SK-N-SH treated with all-trans-retinoic acid at 6 μM for 48 hours (cell line): ENCODE measurements around the gene CPNE8.

Source experiments
- ARNTL ChIP-seq: fragments of 450-650 bp; formaldehyde crosslinking; IDR thresholded peaks from 2 replicates; pipeline ENCODE4 v1.5.0; 2020; ENCODE audit warnings: low read depth, mild to moderate bottlenecking, moderate library complexity, borderline replicate concordance
- ESRRG ChIP-seq: fragments of 250-450 bp; sonication (Bioruptor Pico); IDR thresholded peaks from 2 replicates; pipeline ENCODE4 v1.6.1; 2021; ENCODE audit warnings: mild to moderate bottlenecking
- GLIS3 ChIP-seq: fragments of 250-450 bp; sonication (Bioruptor Pico); IDR thresholded peaks from 2 replicates; pipeline ENCODE4 v1.5.0; 2020; ENCODE audit warnings: mild to moderate bottlenecking, moderate library complexity
- ISL1 ChIP-seq: fragments of 250-450 bp; sonication (Bioruptor Pico); IDR thresholded peaks from 2 replicates; pipeline ENCODE4 v2.1.2; 2022; ENCODE audit warnings: mild to moderate bottlenecking, moderate library complexity
- RARB ChIP-seq: fragments of 250-450 bp; sonication (Bioruptor Pico); IDR thresholded peaks from 2 replicates; pipeline ENCODE4 v1.8.0; 2021; ENCODE audit warnings: mild to moderate bottlenecking, moderate library complexity
- SNAI2 ChIP-seq: fragments of 250-450 bp; sonication (Bioruptor Pico); IDR thresholded peaks from 2 replicates; pipeline ENCODE4 v1.5.0; 2020; ENCODE audit warnings: mild to moderate bottlenecking, moderate library complexity
- TCF4 ChIP-seq: fragments of 250-450 bp; sonication (Bioruptor Pico); IDR thresholded peaks from 2 replicates; pipeline ENCODE4 v1.8.0; 2021; ENCODE audit warnings: mild to moderate bottlenecking, moderate library complexity, borderline replicate concordance
- TOX ChIP-seq: fragments of 250-450 bp; sonication (Bioruptor Pico); IDR thresholded peaks from 2 replicates; pipeline ENCODE4 v1.8.0; 2021; ENCODE audit warnings: mild to moderate bottlenecking, moderate library complexity, borderline replicate concordance
- ZFP3 ChIP-seq: fragments of 250-450 bp; sonication (Bioruptor Pico); IDR thresholded peaks from 2 replicates; pipeline ENCODE4 v1.5.0; 2020; ENCODE audit warnings: mild to moderate bottlenecking, moderate library complexity
- ZNF8 ChIP-seq: fragments of 450-650 bp; formaldehyde crosslinking; IDR thresholded peaks from 2 replicates; pipeline ENCODE4 v1.5.0; 2020; ENCODE audit warnings: mild to moderate bottlenecking, moderate library complexity
- TF ChIP-seq, protein P1 (sequence below): fragments of 250-450 bp; sonication (Bioruptor Pico); IDR thresholded peaks from 2 replicates; pipeline ENCODE4 v1.8.0; 2020; ENCODE audit warnings: mild to moderate bottlenecking, moderate library complexity, borderline replicate concordance
- TF ChIP-seq, protein P2 (sequence below): fragments of 250-450 bp; sonication (Bioruptor Pico); IDR thresholded peaks from 2 replicates; pipeline ENCODE4 v1.8.0; 2021; ENCODE audit warnings: low read depth, mild to moderate bottlenecking, moderate library complexity, borderline replicate concordance
- TF ChIP-seq, protein P3 (sequence below): fragments of 250-450 bp; sonication (Bioruptor Pico); IDR thresholded peaks from 2 replicates; pipeline ENCODE4 v1.5.1; 2020; ENCODE audit warnings: low read depth, mild to moderate bottlenecking, moderate library complexity

DNA sequence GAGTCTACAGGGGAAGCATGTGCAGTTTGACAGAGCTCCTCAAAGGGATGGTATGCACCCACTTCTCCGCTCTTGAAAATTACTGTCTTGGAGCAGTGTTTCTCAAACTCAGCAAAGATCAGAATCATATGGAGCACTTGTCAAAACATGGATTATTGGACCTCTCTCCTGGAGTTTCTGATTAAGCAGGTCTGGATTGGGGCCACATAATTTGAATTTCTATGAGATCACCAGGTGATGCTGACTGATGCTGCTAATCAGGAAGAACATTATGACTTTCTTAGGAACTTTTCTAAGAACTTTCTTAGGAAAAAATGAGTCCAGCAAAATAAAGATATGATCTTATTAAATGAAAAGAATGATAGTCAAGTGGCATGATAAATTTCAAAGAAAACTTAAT, 144.3 kb downstream of the CPNE8 start:
- TF ChIP-seq TCF4 (CRISPR knock-in tag), result no peak
- no peak for TF ChIP-seq ARNTL (CRISPR knock-in tag)
- no peak for TF ChIP-seq ZNF8 (CRISPR knock-in tag)
- TF ChIP-seq, protein P1, sequence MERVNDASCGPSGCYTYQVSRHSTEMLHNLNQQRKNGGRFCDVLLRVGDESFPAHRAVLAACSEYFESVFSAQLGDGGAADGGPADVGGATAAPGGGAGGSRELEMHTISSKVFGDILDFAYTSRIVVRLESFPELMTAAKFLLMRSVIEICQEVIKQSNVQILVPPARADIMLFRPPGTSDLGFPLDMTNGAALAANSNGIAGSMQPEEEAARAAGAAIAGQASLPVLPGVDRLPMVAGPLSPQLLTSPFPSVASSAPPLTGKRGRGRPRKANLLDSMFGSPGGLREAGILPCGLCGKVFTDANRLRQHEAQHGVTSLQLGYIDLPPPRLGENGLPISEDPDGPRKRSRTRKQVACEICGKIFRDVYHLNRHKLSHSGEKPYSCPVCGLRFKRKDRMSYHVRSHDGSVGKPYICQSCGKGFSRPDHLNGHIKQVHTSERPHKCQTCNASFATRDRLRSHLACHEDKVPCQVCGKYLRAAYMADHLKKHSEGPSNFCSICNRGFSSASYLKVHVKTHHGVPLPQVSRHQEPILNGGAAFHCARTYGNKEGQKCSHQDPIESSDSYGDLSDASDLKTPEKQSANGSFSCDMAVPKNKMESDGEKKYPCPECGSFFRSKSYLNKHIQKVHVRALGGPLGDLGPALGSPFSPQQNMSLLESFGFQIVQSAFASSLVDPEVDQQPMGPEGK (CRISPR knock-in tag), result no peak
- no peak for TF ChIP-seq TOX
- no peak for TF ChIP-seq ESRRG (CRISPR knock-in tag)
- TF ChIP-seq ZFP3 (CRISPR knock-in tag), result no peak
- no peak for TF ChIP-seq ISL1 (CRISPR knock-in tag)
- no peak for TF ChIP-seq RARB
- TF ChIP-seq, protein P2, sequence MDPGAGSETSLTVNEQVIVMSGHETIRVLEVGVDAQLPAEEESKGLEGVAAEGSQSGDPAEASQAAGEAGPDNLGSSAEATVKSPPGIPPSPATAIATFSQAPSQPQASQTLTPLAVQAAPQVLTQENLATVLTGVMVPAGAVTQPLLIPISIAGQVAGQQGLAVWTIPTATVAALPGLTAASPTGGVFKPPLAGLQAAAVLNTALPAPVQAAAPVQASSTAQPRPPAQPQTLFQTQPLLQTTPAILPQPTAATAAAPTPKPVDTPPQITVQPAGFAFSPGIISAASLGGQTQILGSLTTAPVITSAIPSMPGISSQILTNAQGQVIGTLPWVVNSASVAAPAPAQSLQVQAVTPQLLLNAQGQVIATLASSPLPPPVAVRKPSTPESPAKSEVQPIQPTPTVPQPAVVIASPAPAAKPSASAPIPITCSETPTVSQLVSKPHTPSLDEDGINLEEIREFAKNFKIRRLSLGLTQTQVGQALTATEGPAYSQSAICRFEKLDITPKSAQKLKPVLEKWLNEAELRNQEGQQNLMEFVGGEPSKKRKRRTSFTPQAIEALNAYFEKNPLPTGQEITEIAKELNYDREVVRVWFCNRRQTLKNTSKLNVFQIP (CRISPR knock-in tag), result no peak
- no peak for TF ChIP-seq SNAI2 (CRISPR knock-in tag)
- TF ChIP-seq GLIS3 (CRISPR knock-in tag), result no peak
- TF ChIP-seq, protein P3, sequence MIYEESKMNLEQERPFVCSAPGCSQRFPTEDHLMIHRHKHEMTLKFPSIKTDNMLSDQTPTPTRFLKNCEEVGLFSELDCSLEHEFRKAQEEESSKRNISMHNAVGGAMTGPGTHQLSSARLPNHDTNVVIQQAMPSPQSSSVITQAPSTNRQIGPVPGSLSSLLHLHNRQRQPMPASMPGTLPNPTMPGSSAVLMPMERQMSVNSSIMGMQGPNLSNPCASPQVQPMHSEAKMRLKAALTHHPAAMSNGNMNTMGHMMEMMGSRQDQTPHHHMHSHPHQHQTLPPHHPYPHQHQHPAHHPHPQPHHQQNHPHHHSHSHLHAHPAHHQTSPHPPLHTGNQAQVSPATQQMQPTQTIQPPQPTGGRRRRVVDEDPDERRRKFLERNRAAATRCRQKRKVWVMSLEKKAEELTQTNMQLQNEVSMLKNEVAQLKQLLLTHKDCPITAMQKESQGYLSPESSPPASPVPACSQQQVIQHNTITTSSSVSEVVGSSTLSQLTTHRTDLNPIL (CRISPR knock-in tag), result no peak
